BLaER1 (cell line): ENCODE measurements around the gene PPP2R1A.
"Not testable (repeated sequence)": the region's sequence is repeated elsewhere in the genome, so short reads cannot be mapped to it uniquely, and the experiment has no call there.

Experiments used
- H3K27ac ChIP-seq: shearing (Covaris generic); formaldehyde crosslinking; 2 replicates; pipeline ENCODE4 v1.8.1; 2022
- H3K27me3 ChIP-seq: shearing (Covaris generic); formaldehyde crosslinking; 2 replicates; pipeline ENCODE4 v1.8.1; 2022
- H3K36me3 ChIP-seq: shearing (Covaris generic); formaldehyde crosslinking; 2 replicates; pipeline ENCODE4 v1.8.1; 2022
- H3K4me1 ChIP-seq: shearing (Covaris generic); formaldehyde crosslinking; 2 replicates; pipeline ENCODE4 v1.8.1; 2022
- H3K4me2 ChIP-seq: shearing (Covaris generic); formaldehyde crosslinking; 2 replicates; pipeline ENCODE4 v1.8.1; 2022
- H3K4me3 ChIP-seq: shearing (Covaris generic); formaldehyde crosslinking; 2 replicates; pipeline ENCODE4 v1.8.1; 2022
- H3K9ac ChIP-seq: shearing (Covaris generic); formaldehyde crosslinking; 2 replicates; pipeline ENCODE4 v1.8.1; 2022
- H3K9me3 ChIP-seq: shearing (Covaris generic); formaldehyde crosslinking; 2 replicates; pipeline ENCODE4 v1.8.1; 2022
- H4K20me1 ChIP-seq: shearing (Covaris generic); formaldehyde crosslinking; 2 replicates; pipeline ENCODE4 v1.8.1; 2022
- Cebpa-rat ChIP-seq: shearing (Covaris generic); IDR thresholded peaks from 2 replicates; pipeline ENCODE4 v1.8.1; 2022

Gene PPP2R1A

GRCh38 chr19:52200044-52200443, 10.2 kb downstream of the PPP2R1A start:
- peaks cover 18% of the 10 kb centered on the region; the same call in 1 of the 2 replicates for H3K4me1 ChIP-seq
- no peak overlapping the region for H3K27ac ChIP-seq
- no peaks in the 10 kb centered on the region for H3K9me3 ChIP-seq
- no peak overlapping the region for H3K4me3 ChIP-seq
- H4K20me1 ChIP-seq = peaks cover 100% of the 10 kb centered on the region
- H3K36me3 ChIP-seq = peaks cover 98% of the 10 kb centered on the region
- H3K27me3 ChIP-seq = no peaks in the 10 kb centered on the region
- peak overlapping the region; percentile 10; the same call in 1 of the 2 replicates for H3K9ac ChIP-seq
- no peak overlapping the region for H3K4me2 ChIP-seq
- TF ChIP-seq Cebpa-rat = no peak

- not testable (repeated sequence) for H3K4me3 ChIP-seq, H3K9me3 ChIP-seq, H3K4me2 ChIP-seq, H3K9ac ChIP-seq, H3K27ac ChIP-seq, H3K27me3 ChIP-seq
- H3K36me3 ChIP-seq = peaks cover 98% of the 10 kb centered on the region
- peaks cover 100% of the 10 kb centered on the region for H4K20me1 ChIP-seq
- H3K4me1 ChIP-seq = peaks cover 18% of the 10 kb centered on the region; the same call in 1 of the 2 replicates
These were observed 11.0 kb downstream of the PPP2R1A start for GRCh38 chr19:52200755-52201391.

- no peaks in the 10 kb centered on the region for H3K4me1 ChIP-seq
- peaks cover 100% of the 10 kb centered on the region for H4K20me1 ChIP-seq
- H3K4me3 ChIP-seq = no peak overlapping the region
- no peaks in the 10 kb centered on the region for H3K27me3 ChIP-seq
- H3K9ac ChIP-seq = no peak overlapping the region
- no peak for TF ChIP-seq Cebpa-rat
- H3K36me3 ChIP-seq = peaks cover 100% of the 10 kb centered on the region
- H3K4me2 ChIP-seq = no peak overlapping the region
- no peaks in the 10 kb centered on the region for H3K9me3 ChIP-seq
- H3K27ac ChIP-seq = no peak overlapping the region
These were observed 16.6 kb downstream of the PPP2R1A start for GRCh38 chr19:52206481-52206880.

DNA sequence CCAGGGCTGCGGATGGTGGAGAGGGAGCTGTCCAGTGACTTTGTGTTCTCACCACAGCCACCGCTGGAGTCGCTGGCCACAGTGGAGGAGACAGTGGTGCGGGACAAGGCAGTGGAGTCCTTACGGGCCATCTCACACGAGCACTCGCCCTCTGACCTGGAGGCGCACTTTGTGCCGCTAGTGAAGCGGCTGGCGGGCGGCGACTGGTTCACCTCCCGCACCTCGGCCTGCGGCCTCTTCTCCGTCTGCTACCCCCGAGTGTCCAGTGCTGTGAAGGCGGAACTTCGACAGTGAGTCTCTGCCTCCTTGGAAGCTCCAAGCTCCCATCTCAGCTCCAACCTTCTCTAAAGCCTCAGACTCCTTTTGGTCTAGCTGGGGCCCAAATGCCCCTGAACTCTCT, 21.4 kb downstream of the PPP2R1A start:
- Histone ChIP-seq H3K4me1 (no peaks in the 10 kb centered on the region), H3K27me3 (no peaks in the 10 kb centered on the region), H3K27ac (no peak overlapping the region), H3K4me3 (no peak overlapping the region), H3K36me3 (peaks cover 100% of the 10 kb centered on the region), H4K20me1 (peaks cover 85% of the 10 kb centered on the region), H3K9ac (no peak overlapping the region), H3K9me3 (no peaks in the 10 kb centered on the region), H3K4me2 (no peak overlapping the region)
- TF ChIP-seq Cebpa-rat = no peak

DNA sequence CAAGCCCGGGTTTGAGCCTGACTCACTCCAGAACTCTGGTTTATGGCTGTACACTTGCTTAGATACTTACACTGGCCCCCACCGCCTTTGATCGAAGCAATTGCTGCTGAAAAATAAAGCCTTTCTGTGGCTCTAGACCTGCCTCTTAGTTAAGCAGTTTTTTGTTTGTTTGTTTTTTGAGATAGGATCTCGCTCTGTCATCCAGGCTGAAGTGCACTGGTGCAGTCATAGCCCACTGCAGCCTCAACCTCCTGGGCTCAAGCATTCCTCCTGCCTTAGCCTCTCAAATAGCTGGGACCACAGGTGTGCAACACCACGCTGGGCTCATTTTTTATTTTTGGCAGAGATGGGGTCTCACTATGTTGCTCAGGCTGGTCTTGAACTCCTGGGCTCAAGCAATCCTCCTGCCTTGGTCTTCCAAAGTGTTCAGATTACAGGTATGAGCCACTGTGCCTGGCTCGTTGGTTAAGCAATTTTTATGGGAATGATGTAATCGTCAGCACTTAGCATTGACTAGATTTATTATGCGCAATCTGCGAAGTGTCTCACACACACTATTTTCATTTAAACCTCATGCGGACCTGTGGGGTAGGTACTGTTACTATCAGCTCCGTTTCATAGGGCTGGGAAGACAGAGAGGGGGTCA, 22.2 kb downstream of the PPP2R1A start:
- Histone ChIP-seq H3K9ac (no peak overlapping the region), H3K27me3 (no peaks in the 10 kb centered on the region), H3K4me2 (no peak overlapping the region), H4K20me1 (peaks cover 79% of the 10 kb centered on the region), H3K36me3 (peaks cover 100% of the 10 kb centered on the region), H3K4me3 (no peak overlapping the region), H3K9me3 (no peaks in the 10 kb centered on the region), H3K27ac (no peak overlapping the region), H3K4me1 (no peaks in the 10 kb centered on the region)
- no peak for TF ChIP-seq Cebpa-rat

DNA sequence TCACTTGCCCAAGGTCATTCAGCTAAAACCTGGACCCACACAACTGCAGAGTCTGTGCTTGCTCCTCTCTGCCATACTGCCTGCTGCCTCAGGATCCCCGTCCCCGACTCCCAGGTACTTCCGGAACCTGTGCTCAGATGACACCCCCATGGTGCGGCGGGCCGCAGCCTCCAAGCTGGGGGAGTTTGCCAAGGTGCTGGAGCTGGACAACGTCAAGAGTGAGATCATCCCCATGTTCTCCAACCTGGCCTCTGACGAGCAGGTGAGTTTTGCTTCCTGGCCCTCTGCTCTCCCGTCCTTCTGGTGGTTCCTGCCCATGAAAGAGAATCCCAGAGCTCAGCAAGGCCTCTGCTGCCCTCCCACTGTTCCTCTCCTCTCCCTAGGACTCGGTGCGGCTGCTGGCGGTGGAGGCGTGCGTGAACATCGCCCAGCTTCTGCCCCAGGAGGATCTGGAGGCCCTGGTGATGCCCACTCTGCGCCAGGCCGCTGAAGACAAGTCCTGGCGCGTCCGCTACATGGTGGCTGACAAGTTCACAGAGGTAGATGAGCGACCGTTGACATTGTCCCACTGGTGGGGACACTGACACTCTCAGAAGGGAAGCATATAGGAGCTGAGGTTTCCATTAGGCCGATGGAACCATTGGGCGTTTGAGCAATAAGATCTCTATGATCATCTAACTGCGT, 22.9 kb downstream of the PPP2R1A start:
- Histone ChIP-seq H3K9me3 (no peaks in the 10 kb centered on the region), H3K4me3 (no peak overlapping the region), H3K9ac (no peak overlapping the region), H4K20me1 (peaks cover 75% of the 10 kb centered on the region), H3K4me2 (no peak overlapping the region), H3K27me3 (no peaks in the 10 kb centered on the region), H3K27ac (no peak overlapping the region), H3K4me1 (no peaks in the 10 kb centered on the region), H3K36me3 (peaks cover 100% of the 10 kb centered on the region)
- no peak for TF ChIP-seq Cebpa-rat

GRCh38 chr19:52214241-52214640, 24.4 kb downstream of the PPP2R1A start:
- Histone ChIP-seq H3K9ac (no peak overlapping the region), H3K4me3 (no peak overlapping the region), H3K27me3 (no peaks in the 10 kb centered on the region), H3K4me1 (no peaks in the 10 kb centered on the region), H3K4me2 (no peak overlapping the region), H3K36me3 (peaks cover 100% of the 10 kb centered on the region), H4K20me1 (peaks cover 73% of the 10 kb centered on the region), H3K9me3 (no peaks in the 10 kb centered on the region), H3K27ac (no peak overlapping the region)
- TF ChIP-seq Cebpa-rat = no peak

DNA sequence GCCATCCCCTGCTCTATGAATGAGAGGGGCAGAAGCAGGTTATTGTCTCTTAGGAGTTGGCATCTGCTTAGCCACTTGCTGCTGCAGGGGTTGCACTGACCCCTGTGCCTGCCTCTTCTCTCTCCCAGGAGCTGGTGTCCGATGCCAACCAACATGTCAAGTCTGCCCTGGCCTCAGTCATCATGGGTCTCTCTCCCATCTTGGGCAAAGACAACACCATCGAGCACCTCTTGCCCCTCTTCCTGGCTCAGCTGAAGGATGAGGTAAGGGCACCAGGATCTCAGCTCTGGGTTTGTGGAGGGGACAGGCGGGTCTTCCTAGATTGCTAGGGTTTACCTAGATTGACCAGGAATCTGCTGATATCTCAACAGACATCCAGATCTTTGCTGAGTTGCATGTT, 26.5 kb downstream of the PPP2R1A start:
- Histone ChIP-seq H3K27me3 (no peaks in the 10 kb centered on the region), H3K27ac (no peak overlapping the region), H3K4me3 (no peak overlapping the region), H3K36me3 (peaks cover 100% of the 10 kb centered on the region), H4K20me1 (peaks cover 56% of the 10 kb centered on the region), H3K9ac (no peak overlapping the region), H3K9me3 (no peaks in the 10 kb centered on the region), H3K4me1 (no peaks in the 10 kb centered on the region), H3K4me2 (no peak overlapping the region)
- TF ChIP-seq Cebpa-rat = no peak

DNA sequence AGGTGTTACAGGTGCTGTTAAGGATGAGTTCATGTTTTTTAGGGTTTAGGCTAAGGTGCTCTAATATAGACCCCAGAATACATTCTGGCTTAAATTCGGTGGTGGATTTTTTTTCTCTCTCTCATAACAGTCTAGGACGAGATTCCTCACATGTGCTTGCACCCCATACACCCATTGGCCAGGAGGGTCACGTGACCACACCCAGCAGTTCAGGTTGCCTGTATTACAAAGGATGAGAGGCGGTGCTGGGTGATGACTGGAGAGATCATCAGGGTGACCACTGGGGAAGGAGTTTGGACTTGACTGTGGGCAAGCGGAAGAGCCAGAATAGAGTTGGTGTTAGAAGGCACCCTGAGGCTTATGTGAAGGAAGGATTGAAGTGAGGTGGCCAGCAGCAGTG, 27.7 kb downstream of the PPP2R1A start:
- no peaks in the 10 kb centered on the region for H3K27me3 ChIP-seq
- H3K27ac ChIP-seq = no peak overlapping the region
- H3K9ac ChIP-seq = no peak overlapping the region
- peaks cover 44% of the 10 kb centered on the region; the same call in 1 of the 2 replicates for H4K20me1 ChIP-seq
- H3K4me2 ChIP-seq = no peak overlapping the region
- no peaks in the 10 kb centered on the region for H3K4me1 ChIP-seq
- no peak overlapping the region for H3K4me3 ChIP-seq
- H3K9me3 ChIP-seq = no peaks in the 10 kb centered on the region
- peaks cover 100% of the 10 kb centered on the region for H3K36me3 ChIP-seq
- no peak for TF ChIP-seq Cebpa-rat

GRCh38 chr19:52219611-52220010, 29.8 kb downstream of the PPP2R1A start:
- no peaks in the 10 kb centered on the region for H3K4me1 ChIP-seq
- peaks cover 41% of the 10 kb centered on the region; the same call in 1 of the 2 replicates for H4K20me1 ChIP-seq
- no peak overlapping the region for H3K4me3 ChIP-seq
- no peak overlapping the region for H3K9ac ChIP-seq
- no peak overlapping the region for H3K27ac ChIP-seq
- H3K4me2 ChIP-seq = no peak overlapping the region
- H3K27me3 ChIP-seq = no peaks in the 10 kb centered on the region
- H3K9me3 ChIP-seq = no peaks in the 10 kb centered on the region
- H3K36me3 ChIP-seq = peaks cover 100% of the 10 kb centered on the region
- no peak for TF ChIP-seq Cebpa-rat
